ENCODE data around the gene ASXL2. TPM values are rescaled to one million over a fixed set of nuclear protein-coding genes. Genes with fewer than 3 reads are reported as not detected.

Gene ASXL2
- total RNA-seq, 1 donor from 2014 or later: 22.7 TPM

DNA sequence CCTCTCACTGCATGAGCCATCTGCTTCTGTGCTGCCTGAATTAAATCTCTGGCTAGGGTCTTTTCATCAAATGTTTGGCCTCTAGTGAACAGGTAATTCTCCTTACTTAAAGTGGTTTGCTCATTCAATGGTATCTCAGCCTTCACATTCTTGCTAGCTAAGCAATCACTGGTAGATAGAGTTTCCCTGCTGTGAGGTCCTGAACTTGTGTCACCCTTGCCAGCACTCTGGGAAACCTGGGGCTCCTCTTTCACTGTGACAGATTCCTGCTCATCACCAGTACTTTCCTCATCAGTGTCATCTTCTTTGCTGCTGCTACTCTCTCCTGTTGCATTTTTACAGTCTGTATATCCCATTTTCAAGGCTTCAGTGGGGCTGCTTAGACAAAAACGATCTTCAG lies 135.8 kb downstream of the ASXL2 start:
- peaks cover 5% of the 10 kb centered on the region for H3K4me1 Mint-ChIP-seq
- H3K36me3 Mint-ChIP-seq (ENCODE audit: low read depth): peaks cover 11% of the 10 kb centered on the region
- no peaks in the 10 kb centered on the region for H3K9me3 Mint-ChIP-seq
- H3K4me3 Mint-ChIP-seq: no peak overlapping the region
- DNase-seq (ENCODE audit: low read depth, low spot score): no peak
- no peaks in the 10 kb centered on the region for H3K27me3 Mint-ChIP-seq (ENCODE audit: low read depth)
- TF ChIP-seq, protein P1, sequence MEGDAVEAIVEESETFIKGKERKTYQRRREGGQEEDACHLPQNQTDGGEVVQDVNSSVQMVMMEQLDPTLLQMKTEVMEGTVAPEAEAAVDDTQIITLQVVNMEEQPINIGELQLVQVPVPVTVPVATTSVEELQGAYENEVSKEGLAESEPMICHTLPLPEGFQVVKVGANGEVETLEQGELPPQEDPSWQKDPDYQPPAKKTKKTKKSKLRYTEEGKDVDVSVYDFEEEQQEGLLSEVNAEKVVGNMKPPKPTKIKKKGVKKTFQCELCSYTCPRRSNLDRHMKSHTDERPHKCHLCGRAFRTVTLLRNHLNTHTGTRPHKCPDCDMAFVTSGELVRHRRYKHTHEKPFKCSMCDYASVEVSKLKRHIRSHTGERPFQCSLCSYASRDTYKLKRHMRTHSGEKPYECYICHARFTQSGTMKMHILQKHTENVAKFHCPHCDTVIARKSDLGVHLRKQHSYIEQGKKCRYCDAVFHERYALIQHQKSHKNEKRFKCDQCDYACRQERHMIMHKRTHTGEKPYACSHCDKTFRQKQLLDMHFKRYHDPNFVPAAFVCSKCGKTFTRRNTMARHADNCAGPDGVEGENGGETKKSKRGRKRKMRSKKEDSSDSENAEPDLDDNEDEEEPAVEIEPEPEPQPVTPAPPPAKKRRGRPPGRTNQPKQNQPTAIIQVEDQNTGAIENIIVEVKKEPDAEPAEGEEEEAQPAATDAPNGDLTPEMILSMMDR (conservative IDR thresholded peaks at IDR 0.05): no peak
- H3K27ac Mint-ChIP-seq (ENCODE audit: unreplicated experiment): no peak overlapping the region

- TF ChIP-seq, protein P1 (conservative IDR thresholded peaks at IDR 0.05): no peak
- Mint-ChIP-seq H3K9me3 (no peaks in the 10 kb centered on the region), H3K4me1 (peaks cover 11% of the 10 kb centered on the region), H3K36me3 (ENCODE audit: low read depth) (peaks cover 13% of the 10 kb centered on the region), H3K27me3 (ENCODE audit: low read depth) (no peaks in the 10 kb centered on the region), H3K27ac (ENCODE audit: unreplicated experiment) (no peak overlapping the region), H3K4me3 (no peak overlapping the region)
- no peak for DNase-seq (ENCODE audit: low read depth, low spot score)
Observed at GRCh38 chr2:25740810-25741381, 137.4 kb downstream of the ASXL2 start.

GRCh38 chr2:25738383-25739343 lies 139.6 kb downstream of the ASXL2 start:
- DNase-seq (ENCODE audit: low read depth, low spot score): no peak
- H3K36me3 Mint-ChIP-seq (ENCODE audit: low read depth): peaks cover 13% of the 10 kb centered on the region
- no peak overlapping the region for H3K27ac Mint-ChIP-seq (ENCODE audit: unreplicated experiment)
- no peak overlapping the region for H3K4me3 Mint-ChIP-seq
- TF ChIP-seq, protein P1 (conservative IDR thresholded peaks at IDR 0.05): no peak
- H3K9me3 Mint-ChIP-seq: no peaks in the 10 kb centered on the region
- H3K4me1 Mint-ChIP-seq: peaks cover 11% of the 10 kb centered on the region
- no peaks in the 10 kb centered on the region for H3K27me3 Mint-ChIP-seq (ENCODE audit: low read depth)

DNA sequence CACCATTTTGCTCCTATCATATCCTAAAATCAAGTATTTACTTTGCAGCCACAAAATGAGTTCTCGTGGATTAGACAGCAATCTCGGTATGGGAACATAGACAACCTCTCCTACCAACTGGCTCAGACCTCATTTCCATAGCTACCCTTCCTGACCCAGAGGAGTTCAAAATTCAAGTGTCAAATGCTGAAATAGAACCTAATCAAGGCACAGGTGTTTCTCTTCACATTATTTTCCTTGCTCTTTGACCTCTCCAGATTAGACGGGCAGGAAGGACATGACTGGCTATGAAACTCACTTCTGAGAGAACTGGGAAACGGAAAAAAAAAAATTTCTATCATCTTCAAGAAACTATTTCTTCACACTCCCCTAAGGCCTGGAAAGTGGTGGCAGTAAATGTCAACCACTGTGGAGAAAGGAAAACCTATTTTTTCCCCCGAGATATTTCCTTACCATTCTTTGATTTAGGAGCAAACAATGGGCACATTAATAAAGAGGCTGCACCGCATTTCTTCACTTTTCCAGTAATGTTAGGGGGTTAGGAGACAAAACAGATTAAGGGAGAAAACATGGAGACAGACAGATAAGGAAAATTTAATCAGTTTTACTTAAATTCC lies 141.3 kb downstream of the ASXL2 start:
- peaks cover 2% of the 10 kb centered on the region for H3K9me3 Mint-ChIP-seq
- TF ChIP-seq, protein P1 (conservative IDR thresholded peaks at IDR 0.05): no peak
- DNase-seq (ENCODE audit: low read depth, low spot score): no peak
- H3K27me3 Mint-ChIP-seq (ENCODE audit: low read depth): no peaks in the 10 kb centered on the region
- peaks cover 11% of the 10 kb centered on the region for H3K4me1 Mint-ChIP-seq
- H3K27ac Mint-ChIP-seq (ENCODE audit: unreplicated experiment): no peak overlapping the region
- H3K4me3 Mint-ChIP-seq: no peak overlapping the region
- peaks cover 5% of the 10 kb centered on the region for H3K36me3 Mint-ChIP-seq (ENCODE audit: low read depth)

DNA sequence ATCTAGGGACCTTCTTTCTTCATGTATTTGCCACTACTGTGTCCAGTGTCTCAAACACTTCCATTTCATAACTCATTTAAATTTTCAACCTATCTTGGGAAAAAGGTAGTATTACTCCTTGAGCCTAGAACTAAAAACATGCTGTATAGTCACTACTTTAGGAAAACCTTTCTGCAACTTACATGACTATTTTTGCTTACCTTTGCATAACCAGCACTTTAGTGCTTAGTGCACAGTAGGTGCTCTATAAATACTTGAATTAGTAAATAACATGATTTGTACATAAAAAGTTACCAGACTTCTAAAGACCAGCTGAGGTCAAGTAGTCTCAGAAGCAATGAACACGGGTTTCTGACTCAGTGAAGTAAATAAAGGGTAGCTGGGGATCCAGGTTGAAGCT lies 142.5 kb downstream of the ASXL2 start:
- peaks cover 6% of the 10 kb centered on the region for H3K9me3 Mint-ChIP-seq
- peaks cover 2% of the 10 kb centered on the region for H3K36me3 Mint-ChIP-seq (ENCODE audit: low read depth)
- no peaks in the 10 kb centered on the region for H3K27me3 Mint-ChIP-seq (ENCODE audit: low read depth)
- H3K4me3 Mint-ChIP-seq: no peak overlapping the region
- H3K4me1 Mint-ChIP-seq: peaks cover 10% of the 10 kb centered on the region
- DNase-seq (ENCODE audit: low read depth, low spot score): no peak
- H3K27ac Mint-ChIP-seq (ENCODE audit: unreplicated experiment): no peak overlapping the region
- TF ChIP-seq, protein P1 (conservative IDR thresholded peaks at IDR 0.05): no peak

Data from neural crest cell (in vitro differentiated cells).